CD4-positive, alpha-beta memory T cell (primary cell): ENCODE measurements around the gene SUSD4. TPM values are rescaled to one million over a fixed set of nuclear protein-coding genes. Genes with fewer than 3 reads are reported as not detected.

ENCODE experiments used
- CTCF ChIA-PET: fragments of 350-600 bp; sonication (Branson Sonifier 250); formaldehyde crosslinking; loops from one replicate; lab custom pipeline; 2021; ENCODE audit warnings: inconsistent platforms; ENCODE audit not compliant: partially characterized antibody; lab: Charles Lee
- POLR2A ChIA-PET: fragments of 350-600 bp; sonication (Branson Sonifier 250); formaldehyde crosslinking; loops from one replicate; lab custom pipeline; 2021; ENCODE audit not compliant: partially characterized antibody; lab: Charles Lee
- DNase-seq, 5 donors: peaks; one replicate each; pipeline versions ENCODE4 v3.0.0 to v3.0.0-alpha.2; 2020 to 2022; ENCODE audit warnings: mixed read lengths in 1 of 5
- H3K27ac ChIP-seq: one replicate; pipeline ENCODE4 v1.7.0; 2013; ENCODE audit warnings: low read depth, low read length
- H3K27me3 ChIP-seq: 2 replicates; pipeline ENCODE4 v1.7.0; 2013; ENCODE audit warnings: mild to moderate bottlenecking, low read length, moderate library complexity; ENCODE audit not compliant: insufficient read depth
- H3K36me3 ChIP-seq: 2 replicates; pipeline ENCODE4 v1.7.0; 2013; ENCODE audit warnings: mild to moderate bottlenecking, low read length, moderate library complexity; ENCODE audit not compliant: insufficient read depth
- H3K4me1 ChIP-seq: 2 replicates; pipeline ENCODE4 v1.7.0; 2013; ENCODE audit warnings: mild to moderate bottlenecking, low read length, moderate library complexity; ENCODE audit not compliant: insufficient read depth
- H3K4me3 ChIP-seq, 2 donors: one replicate each; pipeline ENCODE4 v1.7.0; 2013; ENCODE audit warnings: low read length in 2 of 2, mild to moderate bottlenecking in 1 of 2
- H3K9me3 ChIP-seq, 2 donors: one replicate each; pipeline ENCODE4 v1.7.0; 2013; ENCODE audit warnings: low read length in 2 of 2, control low read depth in 1 of 2; ENCODE audit not compliant: control insufficient read depth in 1 of 2
- H3K27ac Mint-ChIP-seq, 7 donors: one replicate each; pipeline ENCODE4 v1.8.0; 2020 to 2021; ENCODE audit warnings: mixed read lengths in 7 of 7, mild to moderate bottlenecking in 6 of 7, inconsistent platforms in 3 of 7, moderate library complexity in 3 of 7
- H3K27me3 Mint-ChIP-seq, 2 donors: one replicate each; pipeline ENCODE4 v1.8.0; 2020 to 2021; ENCODE audit warnings: mixed read lengths in 2 of 2
- H3K36me3 Mint-ChIP-seq, 2 donors: one replicate each; pipeline ENCODE4 v1.8.0; 2020 to 2021; ENCODE audit warnings: mixed read lengths in 2 of 2, inconsistent platforms in 1 of 2, mild to moderate bottlenecking in 1 of 2
- H3K4me1 Mint-ChIP-seq, 4 donors: one replicate each; pipeline ENCODE4 v1.8.0; 2020 to 2021; ENCODE audit warnings: mixed read lengths in 4 of 4, mild to moderate bottlenecking in 1 of 4
- H3K4me3 Mint-ChIP-seq, 8 donors: one replicate each; pipeline ENCODE4 v1.8.0; 2020 to 2021; ENCODE audit warnings: mixed read lengths in 8 of 8, mild to moderate bottlenecking in 7 of 8, moderate library complexity in 6 of 8, inconsistent platforms in 3 of 8
- H3K9me3 Mint-ChIP-seq, 8 donors: one replicate each; pipeline ENCODE4 v1.8.0; 2020 to 2021; ENCODE audit warnings: mixed read lengths in 8 of 8, mild to moderate bottlenecking in 5 of 8, inconsistent platforms in 3 of 8, moderate library complexity in 1 of 8
- intact Hi-C: fragments of 100-400 bp; cut with micrococcal nuclease; formaldehyde crosslinking; loops from one replicate; pipeline ENCODE4 v1.15.1; 2023
- polyA plus RNA-seq, 2 donors: library from polyadenylated mRNA; unstranded; fragments of 300-500 nt; fragmentation: Illumina TruSeq; gene quantifications; one replicate each; pipeline ENCODE4 v1.2.3, GENCODE V29; 2021
- total RNA-seq, 2 experiments: library from RNA; stranded (reverse); gene quantifications; one replicate each; pipeline ENCODE4 v1.2.3, GENCODE V29; 2021

SUSD4 gene, protein sequence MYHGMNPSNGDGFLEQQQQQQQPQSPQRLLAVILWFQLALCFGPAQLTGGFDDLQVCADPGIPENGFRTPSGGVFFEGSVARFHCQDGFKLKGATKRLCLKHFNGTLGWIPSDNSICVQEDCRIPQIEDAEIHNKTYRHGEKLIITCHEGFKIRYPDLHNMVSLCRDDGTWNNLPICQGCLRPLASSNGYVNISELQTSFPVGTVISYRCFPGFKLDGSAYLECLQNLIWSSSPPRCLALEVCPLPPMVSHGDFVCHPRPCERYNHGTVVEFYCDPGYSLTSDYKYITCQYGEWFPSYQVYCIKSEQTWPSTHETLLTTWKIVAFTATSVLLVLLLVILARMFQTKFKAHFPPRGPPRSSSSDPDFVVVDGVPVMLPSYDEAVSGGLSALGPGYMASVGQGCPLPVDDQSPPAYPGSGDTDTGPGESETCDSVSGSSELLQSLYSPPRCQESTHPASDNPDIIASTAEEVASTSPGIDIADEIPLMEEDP
- total RNA-seq (1 to 10 TPM; 2.9 to 3.0 TPM), polyA plus RNA-seq (10 to 100 TPM in 1 of 2 donors, 1 to 10 TPM in 1; 9.5 to 18.5 TPM)

GRCh38 chr1:223363856-223364684 is at the start of gene SUSD4:
TSS of gene SUSD4 (minus strand) at chr1:223364176. CDS start at chr1:223363425, 751 bp downstream.
- CTCF ChIA-PET: interaction anchor here (0.8 to 3.4 kb wide), 8 partner anchors 15 to 274 kb away, joined by 3 to 21 read pairs (median 3); partner anchors contain the start of gene TLR5
- Histone ChIP-seq H3K27ac (no peak within 1 kb of the TSS), H3K4me1 (peaks cover 19% of the 10 kb centered on the region), H3K9me3 (no peaks in the 10 kb centered on the region), H3K4me3 (peak within 1 kb of the TSS; percentile 33 to 59), H3K27me3 (no peaks in the 10 kb centered on the region), H3K36me3 (no peaks in the 10 kb centered on the region)
- Mint-ChIP-seq H3K4me1 (peaks cover 12 to 32% (median 18%) of the 10 kb centered on the region in 4 donors), H3K27ac (peak within 1 kb of the TSS in 6 of 7 donors; percentile 57 to 87 (median 82)), H3K36me3 (no peaks in the 10 kb centered on the region), H3K9me3 (peaks cover 0 to 5% (median 0%) of the 10 kb centered on the region in 8 donors), H3K27me3 (peaks cover 0 to 4% of the 10 kb centered on the region in 2 donors), H3K4me3 (peak within 1 kb of the TSS; percentile 89 to 94 (median 92))
- peak; percentile 71 to 82 (median 78) for DNase-seq
- POLR2A ChIA-PET: interaction anchor here (0.6 to 2.6 kb wide), 11 partner anchors 9 to 709 kb away, joined by 3 to 11 read pairs (median 4); partner anchors contain the start of genes TLR5 and TP53BP2
- intact Hi-C loops: loop anchor here (5.0 kb wide), 4 partner anchors 117 to 232 kb away; no protein-coding TSS in a partner anchor

DNA sequence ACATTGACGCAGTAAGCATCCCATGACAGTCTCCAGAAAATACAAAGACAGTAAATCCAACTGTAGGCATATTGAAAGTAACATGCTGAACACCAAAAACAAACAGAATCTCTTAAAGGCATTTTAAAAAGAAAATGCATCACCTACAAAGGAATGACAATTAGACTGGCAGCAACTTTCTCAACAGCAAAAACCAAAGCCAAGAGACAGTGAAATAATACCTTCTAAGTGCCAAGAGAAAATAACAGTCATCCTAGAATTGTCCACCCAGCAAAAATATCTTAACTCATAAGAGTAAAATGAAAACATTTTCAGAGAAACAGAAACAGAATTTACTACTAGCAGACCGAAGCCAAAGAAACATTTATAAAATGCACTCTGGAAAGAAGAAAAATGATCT is 49.2 kb upstream of the SUSD4 start:
- H3K27ac ChIP-seq: no peak overlapping the region
- Mint-ChIP-seq H3K4me3 (no peak overlapping the region), H3K4me1 (no peaks in the 10 kb centered on the region), H3K9me3 (no peaks in the 10 kb centered on the region), H3K27ac (no peak overlapping the region), H3K27me3 (peaks cover 0 to 2% of the 10 kb centered on the region in 2 donors), H3K36me3 (no peaks in the 10 kb centered on the region)
- no peak for DNase-seq
- CTCF ChIA-PET: no interaction called here
- no peaks in the 10 kb centered on the region for H3K27me3 ChIP-seq
- intact Hi-C loops: no loop called here
- H3K4me1 ChIP-seq: no peaks in the 10 kb centered on the region
- POLR2A ChIA-PET: no interaction called here
- H3K36me3 ChIP-seq: no peaks in the 10 kb centered on the region
- H3K9me3 ChIP-seq: no peaks in the 10 kb centered on the region
- H3K4me3 ChIP-seq: no peak overlapping the region

GRCh38 chr1:223411710-223412109 is 47.7 kb upstream of the SUSD4 start:
- POLR2A ChIA-PET: no interaction called here
- no peaks in the 10 kb centered on the region for H3K36me3 Mint-ChIP-seq
- Histone ChIP-seq H3K27ac (no peak overlapping the region), H3K4me1 (no peaks in the 10 kb centered on the region), H3K27me3 (no peaks in the 10 kb centered on the region), H3K9me3 (no peaks in the 10 kb centered on the region), H3K4me3 (no peak overlapping the region), H3K36me3 (no peaks in the 10 kb centered on the region)
- no peak overlapping the region for H3K27ac Mint-ChIP-seq
- no peak for DNase-seq
- H3K4me3 Mint-ChIP-seq: no peak overlapping the region
- intact Hi-C loops: no loop called here
- peaks cover 0 to under 1% (median 0%) of the 10 kb centered on the region in 4 donors for H3K4me1 Mint-ChIP-seq
- peaks cover under 1 to 2% of the 10 kb centered on the region in 2 donors for H3K27me3 Mint-ChIP-seq
- CTCF ChIA-PET: interaction anchor here (1.1 kb wide), 1 partner anchor 9 kb away, joined by 3 read pairs; no protein-coding TSS in a partner anchor
- no peaks in the 10 kb centered on the region for H3K9me3 Mint-ChIP-seq

DNA sequence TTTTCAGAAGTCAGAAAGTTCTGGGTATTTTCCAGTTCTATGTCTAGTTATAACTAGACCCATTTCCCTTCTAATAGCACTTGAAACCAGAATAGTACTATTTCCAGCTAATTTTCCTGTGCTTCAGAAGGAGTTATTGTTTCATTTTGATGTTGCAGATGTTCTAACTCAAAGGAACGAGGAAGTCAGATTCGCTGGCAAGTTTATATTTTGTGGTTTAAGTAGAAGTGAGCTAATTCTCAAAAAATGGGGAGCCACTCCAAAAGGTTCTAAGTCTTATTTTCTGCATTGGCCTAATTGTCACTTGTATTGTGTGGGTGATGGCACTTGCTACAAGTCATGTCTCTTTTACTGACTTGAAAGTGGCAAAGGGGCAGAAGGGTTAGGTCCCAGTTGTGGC is 47.3 kb upstream of the SUSD4 start:
- no peak overlapping the region for H3K27ac ChIP-seq
- H3K27me3 ChIP-seq: no peaks in the 10 kb centered on the region
- no peaks in the 10 kb centered on the region for H3K4me1 ChIP-seq
- Mint-ChIP-seq H3K36me3 (no peaks in the 10 kb centered on the region), H3K4me3 (no peak overlapping the region), H3K4me1 (peaks cover 0 to 5% (median 0%) of the 10 kb centered on the region in 4 donors), H3K9me3 (no peaks in the 10 kb centered on the region), H3K27ac (no peak overlapping the region), H3K27me3 (peaks cover 1 to 4% of the 10 kb centered on the region in 2 donors)
- POLR2A ChIA-PET: no interaction called here
- no peaks in the 10 kb centered on the region for H3K9me3 ChIP-seq
- no peaks in the 10 kb centered on the region for H3K36me3 ChIP-seq
- DNase-seq: no peak
- no peak overlapping the region for H3K4me3 ChIP-seq
- intact Hi-C loops: no loop called here
- CTCF ChIA-PET: interaction anchor here (0.6 to 1.1 kb wide), 2 partner anchors 9 to 1242 kb away, joined by 3 to 4 read pairs; no protein-coding TSS in a partner anchor

- H3K4me3 Mint-ChIP-seq: no peak overlapping the region
- intact Hi-C loops: no loop called here
- no peak overlapping the region for H3K4me3 ChIP-seq
These were observed 46.1 kb upstream of the SUSD4 start for GRCh38 chr1:223410036-223410435.

DNA sequence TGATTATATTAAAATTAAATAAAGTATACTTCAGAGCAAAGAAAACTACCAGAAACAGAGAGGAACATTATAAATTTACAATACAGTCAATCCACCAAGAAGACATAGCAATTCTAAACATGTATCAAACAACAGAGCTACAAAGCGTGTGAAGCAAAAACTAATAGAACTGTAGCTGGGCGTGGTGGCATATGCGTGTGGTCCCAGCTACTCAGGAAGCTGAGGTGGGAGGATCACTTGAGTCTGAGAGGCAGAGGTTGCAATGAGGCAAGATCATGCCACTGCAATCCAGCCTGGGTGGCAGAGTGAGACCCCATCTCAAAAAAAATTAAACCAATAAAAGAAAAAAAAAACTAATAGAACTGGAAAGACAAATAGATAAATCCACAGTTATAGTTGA is 41.5 kb upstream of the SUSD4 start:
- ChIA-PET POLR2A (no interaction called here), CTCF (no interaction called here)
- peak in 3 of 5 donors; percentile 8 to 39 (median 26) for DNase-seq
- peak overlapping the region in 4 of 8 donors; percentile 1 to 57 (median 38) for H3K4me3 Mint-ChIP-seq
- Histone ChIP-seq H3K4me3 (no peak overlapping the region), H3K9me3 (no peaks in the 10 kb centered on the region), H3K27me3 (no peaks in the 10 kb centered on the region), H3K27ac (no peak overlapping the region), H3K4me1 (peaks cover 14% of the 10 kb centered on the region), H3K36me3 (no peaks in the 10 kb centered on the region)
- peaks cover 7 to 8% of the 10 kb centered on the region in 2 donors for H3K27me3 Mint-ChIP-seq
- peaks cover 5 to 41% (median 22%) of the 10 kb centered on the region in 4 donors for H3K4me1 Mint-ChIP-seq
- peaks cover 0 to 10% (median 4%) of the 10 kb centered on the region in 8 donors for H3K9me3 Mint-ChIP-seq
- intact Hi-C loops: no loop called here
- no peaks in the 10 kb centered on the region for H3K36me3 Mint-ChIP-seq
- H3K27ac Mint-ChIP-seq: no peak overlapping the region

More at GRCh38 chr1:223410036-223410435, 46.1 kb upstream of the SUSD4 start:
- no peaks in the 10 kb centered on the region for H3K36me3 Mint-ChIP-seq
- POLR2A ChIA-PET: no interaction called here
- Histone ChIP-seq H3K4me1 (peaks cover 6% of the 10 kb centered on the region), H3K27me3 (no peaks in the 10 kb centered on the region), H3K9me3 (no peaks in the 10 kb centered on the region), H3K36me3 (no peaks in the 10 kb centered on the region), H3K27ac (no peak overlapping the region)
- H3K4me1 Mint-ChIP-seq: peaks cover 3 to 16% (median 8%) of the 10 kb centered on the region in 4 donors
- peaks cover 0 to 2% (median 0%) of the 10 kb centered on the region in 8 donors for H3K9me3 Mint-ChIP-seq
- CTCF ChIA-PET: no interaction called here
- no peak for DNase-seq
- H3K27ac Mint-ChIP-seq: no peak overlapping the region
- peaks cover 3 to 6% of the 10 kb centered on the region in 2 donors for H3K27me3 Mint-ChIP-seq
